Esophagus muscularis mucosa (tissue), 3 donors: ENCODE measurements around the gene ZBED6.

Source experiments
- CTCF ChIP-seq, 3 experiments: fragments of 200-600 bp in 2 of 3; fragments of 450-650 bp in 1 of 3; sonication (generic) in 2 of 3; IDR thresholded peaks; one replicate each; pipeline ENCODE4 v1.5.1; 2017 to 2019; ENCODE audit warnings: antibody characterized with exemption in 3 of 3, mild to moderate bottlenecking in 2 of 3, moderate library complexity in 1 of 3
- POLR2A ChIP-seq: fragments of 450-650 bp; IDR thresholded peaks from one replicate; pipeline ENCODE4 v1.6.1; 2017; ENCODE audit warnings: antibody characterized with exemption, moderate library complexity, mild to moderate bottlenecking, low read depth

- TF ChIP-seq CTCF (IDR thresholded peaks at IDR 0.05): no peak
- TF ChIP-seq POLR2A: no peak
Measured at GRCh38 chr1:203842559-203842876, 47.1 kb downstream of the ZBED6 start.
